Measurements from ENCODE around the gene SLC25A47. TPM values are rescaled to one million over a fixed set of nuclear protein-coding genes. Genes with fewer than 3 reads are reported as not detected.

Gene SLC25A47
- total RNA-seq, 1 donor from 2014 or later = not detected

DNA sequence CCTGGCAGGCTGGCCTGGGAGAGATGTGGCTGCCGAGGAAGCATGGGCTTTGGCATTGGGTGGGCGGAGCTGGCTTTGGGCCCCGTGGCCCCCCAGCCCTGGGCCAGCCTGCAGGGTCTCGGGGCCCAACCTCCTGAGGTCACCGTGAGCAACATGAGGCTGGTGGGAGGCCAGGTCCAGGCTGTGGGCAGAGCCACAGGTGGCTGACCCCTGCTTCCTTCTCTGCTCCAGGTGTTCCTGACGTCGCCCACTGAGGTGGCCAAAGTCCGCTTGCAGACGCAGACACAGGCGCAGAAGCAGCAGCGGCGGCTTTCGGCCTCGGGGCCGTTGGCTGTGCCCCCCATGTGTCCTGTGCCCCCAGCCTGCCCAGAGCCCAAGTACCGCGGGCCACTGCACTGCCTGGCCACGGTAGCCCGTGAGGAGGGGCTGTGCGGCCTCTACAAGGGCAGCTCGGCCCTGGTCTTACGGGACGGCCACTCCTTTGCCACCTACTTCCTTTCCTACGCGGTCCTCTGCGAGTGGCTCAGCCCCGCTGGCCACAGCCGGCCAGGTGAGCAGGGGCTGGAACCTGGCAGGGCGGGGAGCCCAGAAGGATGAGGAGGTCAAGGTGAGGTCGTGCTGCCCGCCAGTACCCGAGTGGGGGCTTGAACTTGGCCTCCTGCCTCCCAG is 5.5 kb downstream of the SLC25A47 start:
- Mint-ChIP-seq H3K4me3 (no peak overlapping the region), H3K27me3 (ENCODE audit: low read depth) (no peaks in the 10 kb centered on the region), H3K36me3 (ENCODE audit: low read depth) (no peaks in the 10 kb centered on the region), H3K27ac (ENCODE audit: unreplicated experiment) (no peak overlapping the region), H3K9me3 (no peaks in the 10 kb centered on the region), H3K4me1 (no peaks in the 10 kb centered on the region)
- no peak for DNase-seq (ENCODE audit: low read depth, low spot score)
- TF ChIP-seq, protein P1, sequence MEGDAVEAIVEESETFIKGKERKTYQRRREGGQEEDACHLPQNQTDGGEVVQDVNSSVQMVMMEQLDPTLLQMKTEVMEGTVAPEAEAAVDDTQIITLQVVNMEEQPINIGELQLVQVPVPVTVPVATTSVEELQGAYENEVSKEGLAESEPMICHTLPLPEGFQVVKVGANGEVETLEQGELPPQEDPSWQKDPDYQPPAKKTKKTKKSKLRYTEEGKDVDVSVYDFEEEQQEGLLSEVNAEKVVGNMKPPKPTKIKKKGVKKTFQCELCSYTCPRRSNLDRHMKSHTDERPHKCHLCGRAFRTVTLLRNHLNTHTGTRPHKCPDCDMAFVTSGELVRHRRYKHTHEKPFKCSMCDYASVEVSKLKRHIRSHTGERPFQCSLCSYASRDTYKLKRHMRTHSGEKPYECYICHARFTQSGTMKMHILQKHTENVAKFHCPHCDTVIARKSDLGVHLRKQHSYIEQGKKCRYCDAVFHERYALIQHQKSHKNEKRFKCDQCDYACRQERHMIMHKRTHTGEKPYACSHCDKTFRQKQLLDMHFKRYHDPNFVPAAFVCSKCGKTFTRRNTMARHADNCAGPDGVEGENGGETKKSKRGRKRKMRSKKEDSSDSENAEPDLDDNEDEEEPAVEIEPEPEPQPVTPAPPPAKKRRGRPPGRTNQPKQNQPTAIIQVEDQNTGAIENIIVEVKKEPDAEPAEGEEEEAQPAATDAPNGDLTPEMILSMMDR (conservative IDR thresholded peaks at IDR 0.05) = no peak

DNA sequence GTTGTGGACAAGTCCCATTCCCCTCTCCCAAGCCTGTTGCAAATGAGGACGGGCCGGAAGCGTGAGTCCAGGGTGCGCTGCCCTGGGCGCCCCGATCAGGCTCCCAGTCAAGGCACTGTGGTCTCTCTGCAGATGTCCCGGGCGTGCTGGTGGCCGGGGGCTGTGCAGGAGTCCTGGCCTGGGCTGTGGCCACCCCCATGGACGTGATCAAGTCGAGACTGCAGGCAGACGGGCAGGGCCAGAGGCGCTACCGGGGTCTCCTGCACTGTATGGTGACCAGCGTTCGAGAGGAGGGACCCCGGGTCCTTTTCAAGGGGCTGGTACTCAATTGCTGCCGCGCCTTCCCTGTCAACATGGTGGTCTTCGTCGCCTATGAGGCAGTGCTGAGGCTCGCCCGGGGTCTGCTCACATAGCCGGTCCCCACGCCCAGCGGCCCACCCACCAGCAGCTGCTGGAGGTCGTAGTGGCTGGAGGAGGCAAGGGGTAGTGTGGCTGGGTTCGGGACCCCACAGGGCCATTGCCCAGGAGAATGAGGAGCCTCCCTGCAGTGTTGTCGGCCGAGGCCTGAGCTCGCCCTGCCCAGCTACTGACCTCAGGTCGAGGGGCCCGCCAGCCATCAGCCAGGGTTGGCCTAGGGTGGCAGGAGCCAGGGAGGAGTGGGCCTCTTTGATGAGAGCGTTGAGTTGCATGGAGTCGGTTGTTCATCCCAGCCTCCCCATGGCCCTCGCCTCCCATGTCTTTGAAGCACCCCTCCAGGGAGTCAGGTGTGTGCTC is 6.3 kb downstream of the SLC25A47 start:
- no peak for DNase-seq (ENCODE audit: low read depth, low spot score)
- Mint-ChIP-seq H3K27me3 (ENCODE audit: low read depth) (no peaks in the 10 kb centered on the region), H3K9me3 (no peaks in the 10 kb centered on the region)

DNA sequence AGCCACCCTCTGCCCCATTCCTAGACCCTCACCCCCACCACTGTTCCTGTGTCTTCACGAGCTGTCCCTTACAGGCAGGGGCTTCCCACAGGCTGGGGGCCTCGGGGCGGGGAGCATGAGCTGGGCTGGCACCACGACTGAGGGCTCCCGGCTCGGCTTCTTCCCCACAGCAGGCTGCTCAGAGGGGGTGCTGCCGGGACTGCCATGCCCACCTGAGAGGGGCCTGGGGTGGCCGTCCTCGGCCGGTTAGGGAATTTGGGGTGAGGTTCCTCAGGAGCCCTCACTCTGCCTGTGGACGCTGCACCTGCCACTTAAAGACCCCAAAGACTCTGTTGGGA is 6.8 kb downstream of the SLC25A47 start:
- no peak for DNase-seq (ENCODE audit: low read depth, low spot score)
- Mint-ChIP-seq H3K4me3 (no peak overlapping the region), H3K36me3 (ENCODE audit: low read depth) (no peaks in the 10 kb centered on the region)

More for the DNA sequence above, 6.3 kb downstream of the SLC25A47 start:
- TF ChIP-seq, protein P1 (conservative IDR thresholded peaks at IDR 0.05) = no peak
- Mint-ChIP-seq H3K4me3 (no peak overlapping the region), H3K27ac (ENCODE audit: unreplicated experiment) (no peak overlapping the region), H3K36me3 (ENCODE audit: low read depth) (no peaks in the 10 kb centered on the region), H3K4me1 (no peaks in the 10 kb centered on the region)

GRCh38 chr14:100330388-100330931 is 7.3 kb downstream of the SLC25A47 start:
- Mint-ChIP-seq H3K27me3 (ENCODE audit: low read depth) (no peaks in the 10 kb centered on the region), H3K4me3 (no peak overlapping the region), H3K36me3 (ENCODE audit: low read depth) (no peaks in the 10 kb centered on the region), H3K9me3 (no peaks in the 10 kb centered on the region), H3K4me1 (no peaks in the 10 kb centered on the region), H3K27ac (ENCODE audit: unreplicated experiment) (no peak overlapping the region)
- TF ChIP-seq, protein P1 (conservative IDR thresholded peaks at IDR 0.05) = no peak
- DNase-seq (ENCODE audit: low read depth, low spot score) = no peak

More for the DNA sequence above, 6.8 kb downstream of the SLC25A47 start:
- Mint-ChIP-seq H3K9me3 (no peaks in the 10 kb centered on the region), H3K27me3 (ENCODE audit: low read depth) (no peaks in the 10 kb centered on the region), H3K27ac (ENCODE audit: unreplicated experiment) (no peak overlapping the region), H3K4me1 (no peaks in the 10 kb centered on the region)
- TF ChIP-seq, protein P1 (conservative IDR thresholded peaks at IDR 0.05) = no peak

GRCh38 chr14:100332071-100332639 is 9.0 kb downstream of the SLC25A47 start:
- DNase-seq (ENCODE audit: low read depth, low spot score) = no peak
- H3K27me3 Mint-ChIP-seq (ENCODE audit: low read depth) = no peaks in the 10 kb centered on the region
- TF ChIP-seq, protein P1 (conservative IDR thresholded peaks at IDR 0.05) = no peak
- H3K36me3 Mint-ChIP-seq (ENCODE audit: low read depth) = peaks cover 2% of the 10 kb centered on the region
- no peaks in the 10 kb centered on the region for H3K9me3 Mint-ChIP-seq
- H3K4me3 Mint-ChIP-seq = no peak overlapping the region
- H3K27ac Mint-ChIP-seq (ENCODE audit: unreplicated experiment) = no peak overlapping the region
- H3K4me1 Mint-ChIP-seq = no peaks in the 10 kb centered on the region
